ENCODE data around the gene SLC1A3.

Gene SLC1A3

GRCh38 chr5:36646100-36646499 is 39.7 kb downstream of the SLC1A3 start:
- TF ChIP-seq, protein P1, sequence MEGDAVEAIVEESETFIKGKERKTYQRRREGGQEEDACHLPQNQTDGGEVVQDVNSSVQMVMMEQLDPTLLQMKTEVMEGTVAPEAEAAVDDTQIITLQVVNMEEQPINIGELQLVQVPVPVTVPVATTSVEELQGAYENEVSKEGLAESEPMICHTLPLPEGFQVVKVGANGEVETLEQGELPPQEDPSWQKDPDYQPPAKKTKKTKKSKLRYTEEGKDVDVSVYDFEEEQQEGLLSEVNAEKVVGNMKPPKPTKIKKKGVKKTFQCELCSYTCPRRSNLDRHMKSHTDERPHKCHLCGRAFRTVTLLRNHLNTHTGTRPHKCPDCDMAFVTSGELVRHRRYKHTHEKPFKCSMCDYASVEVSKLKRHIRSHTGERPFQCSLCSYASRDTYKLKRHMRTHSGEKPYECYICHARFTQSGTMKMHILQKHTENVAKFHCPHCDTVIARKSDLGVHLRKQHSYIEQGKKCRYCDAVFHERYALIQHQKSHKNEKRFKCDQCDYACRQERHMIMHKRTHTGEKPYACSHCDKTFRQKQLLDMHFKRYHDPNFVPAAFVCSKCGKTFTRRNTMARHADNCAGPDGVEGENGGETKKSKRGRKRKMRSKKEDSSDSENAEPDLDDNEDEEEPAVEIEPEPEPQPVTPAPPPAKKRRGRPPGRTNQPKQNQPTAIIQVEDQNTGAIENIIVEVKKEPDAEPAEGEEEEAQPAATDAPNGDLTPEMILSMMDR (IDR thresholded peaks at IDR 0.05; ENCODE audit: insufficient read depth, low read depth, low read length, missing control alignments): no peak
- DNase-seq (ENCODE audit: low read depth): no peak
- H3K4me3 ChIP-seq (ENCODE audit: low read length): no peak overlapping the region

DNA sequence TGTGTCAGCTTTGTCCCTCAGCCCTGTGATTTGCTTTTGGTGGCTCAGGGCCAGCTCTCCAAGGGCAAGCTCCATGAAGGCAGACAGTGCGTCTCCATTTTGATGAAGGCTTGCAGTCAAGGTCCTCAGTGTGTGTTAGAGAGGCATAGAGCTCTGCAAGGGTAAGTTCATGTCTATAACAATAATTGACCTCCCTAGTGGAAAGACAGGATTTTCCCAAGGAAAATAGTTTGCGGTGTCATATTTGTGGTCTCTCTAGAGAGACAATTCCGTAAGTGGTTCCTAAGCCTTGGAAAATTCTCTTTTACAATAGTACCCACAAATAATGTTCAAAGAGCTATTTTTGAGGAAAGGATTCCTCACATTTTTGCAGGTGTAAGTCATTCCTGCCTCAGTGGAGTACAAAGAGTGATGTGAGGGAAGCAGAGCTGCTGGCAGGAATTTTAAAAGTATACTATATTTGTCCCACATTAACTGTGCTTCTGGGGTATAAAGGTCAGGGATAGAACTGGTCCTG is 40.2 kb downstream of the SLC1A3 start:
- no peak for DNase-seq (ENCODE audit: low read depth)
- TF ChIP-seq, protein P1 (IDR thresholded peaks at IDR 0.05; ENCODE audit: insufficient read depth, low read depth, low read length, missing control alignments): no peak
- H3K4me3 ChIP-seq (ENCODE audit: low read length): no peak overlapping the region

DNA sequence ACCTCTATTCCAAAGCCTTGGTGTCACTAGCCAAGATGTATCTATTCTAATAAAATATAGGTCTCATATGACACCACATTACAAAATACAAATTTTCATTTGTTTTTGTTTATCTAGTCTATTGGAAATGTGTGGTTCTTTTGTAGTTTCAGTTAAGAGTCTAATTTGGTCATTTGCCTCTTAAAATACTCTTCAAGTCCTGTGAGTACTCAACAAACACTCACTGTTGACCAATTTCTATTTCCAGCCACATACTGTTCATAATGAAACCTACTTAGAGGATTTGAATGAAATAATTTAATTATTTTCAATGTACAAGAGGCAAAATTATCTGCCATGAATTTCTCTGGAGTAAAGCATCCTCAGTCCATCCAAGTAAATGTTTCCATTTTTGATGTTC is 40.6 kb downstream of the SLC1A3 start:
- TF ChIP-seq, protein P1 (IDR thresholded peaks at IDR 0.05; ENCODE audit: insufficient read depth, low read depth, low read length, missing control alignments): no peak
- DNase-seq (ENCODE audit: low read depth): no peak
- H3K4me3 ChIP-seq (ENCODE audit: low read length): no peak overlapping the region

GRCh38 chr5:36648426-36648825 is 42.0 kb downstream of the SLC1A3 start:
- TF ChIP-seq, protein P1 (IDR thresholded peaks at IDR 0.05; ENCODE audit: insufficient read depth, low read depth, low read length, missing control alignments): no peak
- no peak for DNase-seq (ENCODE audit: low read depth)
- no peak overlapping the region for H3K4me3 ChIP-seq (ENCODE audit: low read length)

DNA sequence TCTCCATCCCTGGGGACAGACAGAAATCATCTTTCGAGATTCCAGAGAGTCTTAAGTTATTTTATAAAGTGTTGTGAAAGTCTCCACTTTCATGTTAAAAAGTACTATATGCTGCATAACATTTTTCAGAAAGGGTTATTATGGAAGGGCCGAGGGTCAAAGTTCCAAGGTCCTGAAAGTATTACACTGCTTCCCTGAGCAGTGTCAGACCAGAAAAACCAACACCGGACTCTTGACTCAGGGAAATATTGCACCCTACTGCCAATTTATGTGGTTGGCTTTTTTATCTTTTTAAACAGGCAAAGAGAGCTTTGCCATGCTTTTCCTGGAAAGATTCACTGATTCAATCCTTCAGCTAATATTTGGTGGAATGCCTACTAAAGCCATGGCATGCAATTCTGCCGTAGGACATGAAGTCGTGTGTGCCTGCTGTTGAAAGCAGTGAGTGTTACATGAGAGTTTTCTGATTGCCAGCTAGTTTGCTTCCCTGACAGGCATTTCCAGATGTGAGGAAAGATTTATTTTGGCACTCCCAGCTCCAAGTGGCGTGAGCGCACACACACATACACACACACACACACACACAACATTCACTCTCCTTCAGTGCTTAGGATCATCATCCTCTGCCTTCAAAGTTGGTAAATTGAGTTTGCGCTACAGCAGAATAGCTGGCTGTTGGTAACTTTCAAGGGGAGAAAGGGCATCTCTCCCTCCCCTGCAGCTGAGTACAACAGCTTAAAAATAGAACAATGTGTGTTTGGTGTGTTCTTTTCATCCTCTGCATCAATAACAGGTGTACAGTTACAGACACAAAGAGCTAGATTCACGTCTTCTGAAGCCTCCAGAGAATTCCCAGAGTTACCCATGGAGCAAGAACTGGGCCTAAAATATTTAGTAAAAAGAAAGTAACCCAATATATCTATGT is 45.6 kb downstream of the SLC1A3 start:
- peak; percentile 20 for DNase-seq (ENCODE audit: low read depth)
- no peak overlapping the region for H3K4me3 ChIP-seq (ENCODE audit: low read length)
- TF ChIP-seq, protein P1 (IDR thresholded peaks at IDR 0.05; ENCODE audit: insufficient read depth, low read depth, low read length, missing control alignments): no peak

GRCh38 chr5:36653044-36653705 is 46.8 kb downstream of the SLC1A3 start:
- TF ChIP-seq, protein P1 (IDR thresholded peaks at IDR 0.05; ENCODE audit: insufficient read depth, low read depth, low read length, missing control alignments): no peak
- H3K4me3 ChIP-seq (ENCODE audit: low read length): no peak overlapping the region
- DNase-seq (ENCODE audit: low read depth): no peak

All from epithelial cell of esophagus (primary cell).